Muscle of back (tissue), 11 donors: ENCODE results near the gene SLC6A19. TPM values are rescaled to one million over a fixed set of nuclear protein-coding genes. Genes with fewer than 3 reads are reported as not detected.

Experiments
- DNase-seq, 3 donors: peaks; one replicate each; pipeline versions ENCODE4 v3.0.0 to v3.0.0-alpha.2; 2013
- polyA plus RNA-seq, 10 donors: library from polyadenylated mRNA; unstranded; fragments of 120-200 nt; gene quantifications; one replicate each; pipeline ENCODE4 v1.2.1, GENCODE V29; 2013; ENCODE audit not compliant: insufficient read length in 10 of 10

Gene SLC6A19
- polyA plus RNA-seq, 10 donors: 0.03 to 0.17 (median 0.10) TPM; not detected in 6

DNA sequence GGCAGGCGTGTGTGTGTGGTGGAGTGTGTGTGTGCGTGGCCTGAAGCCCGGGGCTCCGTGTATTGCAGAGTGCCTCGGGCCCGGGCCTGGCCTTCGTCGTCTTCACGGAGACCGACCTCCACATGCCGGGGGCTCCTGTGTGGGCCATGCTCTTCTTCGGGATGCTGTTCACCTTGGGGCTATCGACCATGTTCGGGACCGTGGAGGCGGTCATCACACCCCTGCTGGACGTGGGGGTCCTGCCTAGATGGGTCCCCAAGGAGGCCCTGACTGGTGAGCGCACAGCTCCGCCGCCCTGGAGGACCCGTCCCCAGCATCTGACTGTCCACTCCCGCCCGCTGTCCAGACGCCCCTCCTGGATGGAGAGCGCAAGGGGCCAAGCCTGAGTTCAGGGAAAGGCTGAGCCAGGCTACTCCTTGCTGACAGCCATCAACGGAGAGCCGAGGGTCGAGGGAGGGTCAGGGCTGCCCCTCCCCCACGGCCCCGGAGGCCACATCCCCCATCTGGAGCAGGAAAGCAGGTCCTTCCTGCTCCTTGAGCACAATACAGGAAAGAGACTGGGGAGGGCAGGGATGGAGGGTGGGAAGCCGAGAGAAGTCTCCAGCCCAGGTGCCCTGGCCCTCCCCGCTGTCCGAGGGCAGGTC lies 42.2 kb downstream of the SLC6A19 start:
- no peak for DNase-seq

DNA sequence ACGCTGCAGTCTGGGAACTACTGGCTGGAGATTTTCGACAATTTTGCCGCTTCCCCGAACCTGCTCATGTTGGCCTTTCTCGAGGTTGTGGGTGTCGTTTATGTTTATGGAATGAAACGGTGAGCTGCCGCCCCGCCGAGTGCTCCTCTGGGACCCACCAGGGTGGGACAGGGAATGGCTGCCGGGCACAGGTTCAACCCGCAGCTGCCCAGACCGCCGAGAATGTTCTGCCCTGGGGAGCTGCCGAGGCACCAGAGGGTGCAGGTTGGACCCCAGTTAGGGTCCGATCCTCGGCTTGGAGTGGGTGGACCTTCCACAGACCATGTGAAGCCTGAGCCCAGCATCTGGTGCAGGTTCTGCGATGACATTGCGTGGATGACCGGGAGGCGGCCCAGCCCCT lies 42.9 kb downstream of the SLC6A19 start:
- no peak for DNase-seq

DNA sequence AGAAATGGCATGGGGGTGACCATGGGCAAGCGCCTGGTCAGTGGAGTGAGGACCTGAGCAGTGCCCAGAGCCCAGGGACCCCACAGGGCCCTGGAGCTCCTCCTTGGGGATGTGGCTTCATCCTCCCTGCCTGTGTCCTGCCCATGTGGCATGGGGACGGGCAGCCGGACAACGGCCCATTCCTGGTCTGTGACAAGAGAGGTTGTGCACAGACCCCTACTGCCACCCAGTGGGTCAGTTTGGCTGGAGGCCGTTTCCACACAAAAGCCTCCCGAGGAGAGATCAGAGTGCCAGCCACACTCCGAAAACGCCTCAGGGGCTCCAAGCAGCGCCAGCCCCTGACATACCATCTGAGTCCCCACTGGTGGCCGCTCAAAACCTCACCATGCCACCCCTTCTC lies 43.6 kb downstream of the SLC6A19 start:
- no peak for DNase-seq

GRCh38 chr5:1245905-1246576 lies 44.6 kb downstream of the SLC6A19 start:
- no peak for DNase-seq

DNA sequence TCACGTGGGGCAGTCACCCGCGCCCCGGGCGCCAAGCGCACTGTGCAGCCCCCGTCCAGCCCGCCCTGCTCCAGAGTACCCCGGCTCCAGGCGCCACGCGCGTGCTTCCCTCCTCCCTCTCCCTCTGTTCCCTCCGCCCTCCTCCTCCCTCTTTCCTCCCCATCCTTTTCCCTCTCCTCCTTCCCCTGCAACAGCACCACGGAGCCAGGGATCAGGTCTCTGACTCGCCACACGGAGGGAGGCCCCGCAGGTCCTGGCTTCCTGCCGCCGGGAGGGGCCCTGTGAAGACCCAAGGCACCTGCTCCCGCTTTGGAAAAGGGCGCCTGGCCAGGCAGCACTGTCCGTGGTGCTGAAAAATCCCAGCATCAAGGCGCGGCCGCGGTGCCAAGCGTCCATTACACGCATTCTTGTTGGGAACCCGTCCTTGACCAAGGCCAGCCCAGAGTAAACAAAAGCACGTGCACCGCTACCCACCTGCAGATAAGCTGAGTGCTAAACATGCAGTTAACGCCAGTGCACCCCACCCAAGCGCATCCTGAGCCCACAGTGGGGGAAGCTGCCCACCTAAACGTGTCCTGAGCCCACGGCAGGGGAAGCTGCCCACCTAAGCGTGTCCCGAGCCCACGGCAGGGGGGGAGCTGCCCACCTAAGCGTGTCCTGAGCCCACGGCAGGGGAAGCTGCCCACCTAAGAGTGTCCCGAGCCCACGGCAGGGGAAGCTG lies 45.5 kb downstream of the SLC6A19 start:
- DNase-seq: peak; percentile 41 to 81 (median 67)

DNA sequence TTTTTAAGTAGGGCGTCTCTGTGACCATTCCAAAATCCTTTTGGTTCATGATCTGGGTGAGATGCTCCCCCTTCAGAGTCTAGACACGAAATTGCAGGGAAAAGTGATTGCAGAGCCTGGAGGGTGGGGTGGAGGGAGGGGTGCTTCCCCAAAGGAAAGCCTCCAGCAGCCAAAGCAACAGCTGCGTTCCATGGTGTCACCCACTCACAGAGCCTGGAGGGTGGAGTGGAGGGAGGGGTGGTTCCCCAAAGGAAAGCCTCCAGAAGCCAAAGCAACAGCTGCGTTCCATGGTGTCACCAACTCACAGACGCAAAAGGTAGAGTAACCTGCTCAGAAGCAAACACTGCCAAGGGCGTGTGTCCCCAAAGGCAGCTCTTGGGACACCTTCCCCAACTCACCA lies 46.4 kb downstream of the SLC6A19 start:
- DNase-seq: no peak

GRCh38 chr5:1249366-1250280 lies 48.2 kb downstream of the SLC6A19 start:
- no peak for DNase-seq

DNA sequence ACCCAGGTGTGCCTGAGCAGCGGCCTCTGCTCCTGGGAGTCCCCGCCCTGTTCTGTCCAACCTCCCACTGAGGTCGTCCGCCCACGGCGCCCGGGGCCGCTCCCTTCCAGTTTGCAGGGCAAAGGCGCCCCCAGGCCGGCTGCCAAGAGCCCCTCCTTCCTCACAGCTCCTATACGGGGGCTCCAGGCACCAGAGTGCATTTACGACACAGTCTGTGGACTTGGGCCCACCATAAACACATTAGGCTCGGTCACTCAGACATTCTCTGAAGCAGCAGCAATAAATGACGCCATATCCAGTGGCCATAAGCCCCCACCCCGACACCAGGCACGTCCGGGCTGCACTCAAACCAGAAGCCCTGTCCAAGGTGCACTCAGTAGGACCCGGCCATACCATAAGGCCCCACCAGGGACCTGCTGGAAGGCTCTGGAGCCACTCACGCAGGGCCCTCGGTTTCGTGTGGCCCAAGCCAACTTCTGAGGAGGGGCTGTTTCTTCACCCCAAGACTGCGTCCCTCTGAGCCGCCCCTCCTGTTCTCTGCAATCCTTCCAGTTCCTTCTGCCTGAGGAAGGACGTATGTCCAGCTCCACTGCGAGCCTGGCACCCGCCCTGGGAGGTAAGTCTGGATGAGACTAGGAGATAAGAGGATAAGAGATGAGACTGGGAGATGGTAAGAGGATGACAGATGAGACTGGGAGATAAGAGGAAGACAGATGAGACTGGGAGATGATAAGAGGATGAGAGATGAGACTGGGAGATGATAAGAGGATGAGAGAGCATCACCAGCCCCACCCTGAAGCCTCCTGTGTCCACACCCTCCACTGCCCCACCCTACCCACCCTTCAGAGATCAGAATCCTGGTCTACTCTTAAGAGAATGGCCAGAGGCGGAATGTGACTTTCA lies 50.5 kb downstream of the SLC6A19 start:
- no peak for DNase-seq

- no peak for DNase-seq
Measured at GRCh38 chr5:1252681-1253080, 51.3 kb downstream of the SLC6A19 start.

DNA sequence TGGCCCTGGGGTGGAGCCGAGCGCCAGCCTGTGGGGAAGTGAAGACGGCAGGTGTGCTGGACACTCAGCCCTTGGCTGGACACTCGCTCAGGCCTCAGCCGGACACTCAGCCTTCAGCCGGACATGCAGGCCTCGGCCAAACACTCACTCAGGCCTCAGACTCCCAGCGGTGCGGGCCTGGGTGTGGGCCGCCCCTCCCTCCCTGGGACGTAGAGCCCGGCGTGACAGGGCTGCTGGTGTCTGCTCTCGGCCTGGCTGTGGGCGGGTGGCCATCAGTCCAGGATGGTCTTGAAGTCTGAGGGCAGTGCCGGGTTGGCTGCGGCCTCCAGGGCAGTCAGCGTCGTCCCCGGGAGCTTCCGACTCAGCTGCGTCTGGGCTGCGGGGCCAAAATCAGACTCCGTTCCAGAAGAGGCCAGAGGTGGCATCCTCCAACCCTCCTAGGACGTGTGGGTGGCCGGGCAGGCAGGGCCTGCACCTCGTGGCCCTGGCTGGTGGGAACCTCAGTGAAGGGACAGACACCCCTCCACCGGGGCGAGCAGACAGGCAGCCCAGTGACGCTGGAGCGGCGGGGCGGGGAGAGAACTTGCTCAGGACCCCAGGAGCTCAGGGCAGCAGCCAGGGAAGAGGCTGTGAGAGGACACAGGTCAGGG lies 52.2 kb downstream of the SLC6A19 start:
- no peak for DNase-seq

GRCh38 chr5:1254196-1254595 lies 52.8 kb downstream of the SLC6A19 start:
- DNase-seq: no peak

GRCh38 chr5:1255081-1255561 lies 53.7 kb downstream of the SLC6A19 start:
- no peak for DNase-seq

DNA sequence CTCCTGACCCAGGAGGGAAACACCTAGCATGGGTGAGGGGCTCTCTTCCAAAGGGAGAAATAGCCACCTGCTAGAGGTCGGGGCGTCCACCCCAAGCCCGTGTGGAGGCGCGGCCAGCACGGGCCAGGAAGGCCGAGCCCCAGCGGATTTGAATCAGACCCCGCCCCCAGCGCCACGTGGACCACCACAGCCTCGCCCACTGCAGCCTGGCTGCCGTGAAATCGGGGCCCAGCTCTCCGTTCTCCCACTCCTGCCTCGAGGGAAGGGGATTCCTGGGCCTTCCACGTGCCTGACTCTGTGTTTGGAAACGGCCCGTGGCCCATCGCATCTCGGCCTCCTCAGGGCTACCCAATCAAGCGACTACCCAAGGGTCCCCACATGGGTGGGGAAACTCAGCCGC lies 55.4 kb downstream of the SLC6A19 start:
- no peak for DNase-seq

DNA sequence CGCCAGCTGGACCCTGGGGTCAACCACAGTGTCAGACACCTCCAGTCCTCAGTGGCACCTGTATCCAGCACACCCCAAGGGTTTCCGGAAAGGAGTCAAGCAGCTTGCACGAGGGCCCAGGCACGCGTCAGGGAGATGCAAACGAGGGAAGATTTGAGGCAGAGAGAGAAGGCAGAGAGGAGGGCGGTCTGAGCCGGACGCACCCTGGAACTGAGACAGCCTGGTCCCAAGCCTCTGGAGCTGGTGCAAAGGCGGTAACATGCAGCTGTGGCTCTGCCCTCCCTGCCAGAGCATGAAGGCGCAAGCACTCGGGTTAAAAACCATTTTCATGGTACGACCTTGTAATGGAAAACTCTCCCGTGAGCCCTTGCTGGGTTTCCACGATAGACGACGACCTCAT lies 56.0 kb downstream of the SLC6A19 start:
- no peak for DNase-seq

DNA sequence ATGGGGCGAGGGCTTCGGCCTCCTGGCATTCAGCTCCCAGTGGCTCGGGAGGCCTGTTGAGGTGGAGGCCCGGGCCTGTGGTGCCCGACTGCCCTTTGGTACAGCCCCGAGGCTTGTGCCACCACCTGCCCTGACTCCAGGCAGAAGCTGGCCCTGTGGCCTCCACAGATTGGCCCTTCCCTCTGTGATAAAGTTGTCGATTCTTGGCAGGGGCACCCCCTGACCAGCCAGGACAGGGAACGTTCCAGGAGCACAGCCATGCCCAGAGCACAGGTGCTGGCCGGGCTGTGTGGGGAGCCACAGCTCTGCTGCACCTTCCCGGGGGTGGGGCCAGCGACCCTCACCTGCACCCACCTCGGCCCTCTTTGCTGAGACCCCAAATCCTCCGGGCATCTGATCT lies 56.4 kb downstream of the SLC6A19 start:
- no peak for DNase-seq

DNA sequence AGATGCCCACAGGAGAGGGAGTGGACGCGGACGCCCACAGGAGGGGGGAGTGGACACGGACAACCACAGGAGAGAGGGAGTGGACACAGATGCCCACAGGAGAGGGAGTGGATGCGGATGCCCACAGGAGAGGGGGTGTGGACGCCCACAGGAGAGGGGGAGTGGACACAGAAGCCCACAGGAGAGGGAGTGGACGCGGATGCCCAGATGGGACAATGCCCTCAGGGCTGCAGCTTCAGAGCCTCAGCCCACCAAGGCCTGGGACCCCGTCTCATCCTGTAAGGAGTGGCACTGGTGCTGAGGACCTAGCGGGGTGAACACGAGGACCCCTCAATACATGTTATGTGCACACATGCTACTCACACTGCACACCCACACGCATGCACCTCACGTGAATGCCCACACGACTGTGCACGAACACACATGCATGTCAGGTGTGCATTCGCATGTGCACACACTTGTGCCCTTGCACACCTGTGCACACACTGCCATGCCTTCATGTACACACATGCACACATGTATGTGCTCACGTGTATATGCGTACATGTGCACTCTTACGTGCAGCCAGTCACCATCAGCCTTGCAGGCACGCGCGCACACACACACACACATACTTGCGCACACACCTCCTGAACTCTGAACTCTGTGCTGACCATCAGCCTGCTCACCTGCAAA lies 58.5 kb downstream of the SLC6A19 start:
- no peak for DNase-seq

GRCh38 chr5:1261643-1262042 lies 60.2 kb downstream of the SLC6A19 start:
- DNase-seq: no peak

DNA sequence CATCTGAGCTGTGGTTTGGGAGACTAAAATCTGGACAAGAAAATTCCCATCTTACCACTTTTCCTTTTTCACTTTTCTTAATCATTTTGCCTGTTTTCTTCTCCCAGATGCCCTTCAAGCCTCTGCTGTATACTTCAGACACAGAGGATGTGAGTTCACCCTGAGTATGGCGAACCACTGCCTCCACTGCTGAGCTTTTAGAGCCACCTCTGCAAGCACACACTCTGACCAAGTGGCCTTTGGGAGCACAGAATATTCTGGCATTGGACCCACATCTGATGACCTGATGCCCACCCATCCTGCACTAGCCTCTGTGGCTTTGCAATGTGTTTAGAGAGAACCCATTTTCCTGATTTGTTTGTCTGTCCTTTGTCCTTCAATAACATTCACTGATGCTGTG lies 61.0 kb downstream of the SLC6A19 start:
- DNase-seq: peak in 1 of 3 donors; percentile 10

- no peak for DNase-seq
Measured at GRCh38 chr5:1264211-1264610, 62.8 kb downstream of the SLC6A19 start.

DNA sequence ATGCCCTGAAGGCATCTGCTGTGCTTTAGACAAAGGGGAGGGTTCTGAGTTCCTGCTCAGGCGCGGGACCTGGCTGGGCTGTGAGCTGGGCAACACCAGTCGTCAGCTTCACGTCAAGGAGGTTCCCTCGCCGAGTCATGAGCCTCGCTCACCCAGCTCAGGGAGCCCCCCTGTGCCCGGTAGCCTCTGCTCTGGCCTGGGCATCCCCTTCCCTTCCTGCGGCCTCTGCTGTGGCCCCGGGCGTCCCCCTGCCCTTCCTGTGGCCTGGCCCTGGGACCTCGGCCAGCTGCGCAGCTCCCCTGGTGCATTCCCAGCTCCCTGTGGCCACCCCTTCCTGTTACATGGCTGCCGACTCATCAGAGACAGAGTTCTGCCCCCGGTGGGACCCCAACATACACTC lies 63.6 kb downstream of the SLC6A19 start:
- no peak for DNase-seq
